Activated naive CD4-positive, alpha-beta T cell (primary cell): ENCODE results near the gene PRCP.
A peak's percentile ranks its signal among the peaks of the same experiment; 100 is the strongest.
"Not testable (repeated sequence)": the region's sequence is repeated elsewhere in the genome, so short reads cannot be mapped to it uniquely, and the experiment has no call there.

Experiments used
- DNase-seq, 4 experiments: peaks; one replicate each; lab custom pipeline; 2025; lab: John Stamatoyannopoulos, UW

Gene PRCP

GRCh38 chr11:82871646-82872045 is 28.6 kb downstream of the PRCP start:
- DNase-seq = no peak

- DNase-seq = no peak
These were observed 30.6 kb downstream of the PRCP start for GRCh38 chr11:82869657-82870056.

GRCh38 chr11:82867495-82868082 is 32.6 kb downstream of the PRCP start:
- peak; percentile 11 to 54 (median 43) for DNase-seq

- no peak for DNase-seq
These were observed 34.4 kb downstream of the PRCP start for GRCh38 chr11:82865841-82866240.

GRCh38 chr11:82864268-82864667 is 36.0 kb downstream of the PRCP start:
- peak in 1 of 4 experiments; percentile 2 for DNase-seq

GRCh38 chr11:82863209-82863608 is 37.0 kb downstream of the PRCP start:
- no peak for DNase-seq

- no peak for DNase-seq
These were observed 37.9 kb downstream of the PRCP start for GRCh38 chr11:82862379-82862778.

GRCh38 chr11:82859750-82860149 is 40.5 kb downstream of the PRCP start:
- no peak for DNase-seq

- DNase-seq = no peak
These were observed 41.6 kb downstream of the PRCP start for GRCh38 chr11:82858556-82859091.

- no peak for DNase-seq
These were observed 42.1 kb downstream of the PRCP start for GRCh38 chr11:82858133-82858532.

GRCh38 chr11:82857145-82857544 is 43.1 kb downstream of the PRCP start:
- DNase-seq = no peak

- no peak for DNase-seq
These were observed 44.6 kb downstream of the PRCP start for GRCh38 chr11:82855616-82856015.

GRCh38 chr11:82854916-82855315 is 45.3 kb downstream of the PRCP start:
- not testable (repeated sequence) for DNase-seq

GRCh38 chr11:82854242-82854641 is 46.0 kb downstream of the PRCP start:
- no peak for DNase-seq

- DNase-seq = no peak
These were observed 51.4 kb downstream of the PRCP start for GRCh38 chr11:82848829-82849228.

GRCh38 chr11:82845356-82846353 is 54.6 kb downstream of the PRCP start:
- DNase-seq = no peak

- DNase-seq = no peak
These were observed 57.0 kb downstream of the PRCP start for GRCh38 chr11:82843057-82843795.

- no peak for DNase-seq
These were observed 58.2 kb downstream of the PRCP start for GRCh38 chr11:82842019-82842418.

- DNase-seq = no peak
These were observed 62.6 kb downstream of the PRCP start for GRCh38 chr11:82837650-82838049.

- no peak for DNase-seq
These were observed 67.2 kb downstream of the PRCP start for GRCh38 chr11:82832983-82833382.

- DNase-seq = no peak
These were observed 68.9 kb downstream of the PRCP start for GRCh38 chr11:82831364-82831763.

GRCh38 chr11:82830746-82831145 is 69.5 kb downstream of the PRCP start:
- no peak for DNase-seq
